ENCODE measurements around the gene SCN10A.

SCN10A gene

GRCh38 chr3:38702231-38702630 lies 113.8 kb downstream of the SCN10A start:
- DNase-seq: no peak
- Histone ChIP-seq H3K14ac (ENCODE audit: low read length in 2 of 2) (no peak overlapping the region), H3K23ac (ENCODE audit: low read length in 2 of 2) (no peak overlapping the region), H3K4me2 (ENCODE audit: low read length, poor library complexity, severe bottlenecking) (no peak overlapping the region), H4K91ac (ENCODE audit: low read length) (no peak overlapping the region), H3K9ac (ENCODE audit: low read length) (no peak overlapping the region), H4K8ac (ENCODE audit: low read length) (no peak overlapping the region), H2BK5ac (ENCODE audit: low read depth, low read length, poor library complexity, severe bottlenecking) (no peak overlapping the region), H2BK15ac (ENCODE audit: low read depth, poor library complexity, severe bottlenecking) (no peak overlapping the region), H2BK120ac (ENCODE audit: low read depth, low read length) (no peak overlapping the region), H3K4me1 (ENCODE audit: control insufficient read depth, insufficient read depth, low read depth, low read length) (no peaks in the 10 kb centered on the region), H3K4me3 (ENCODE audit: insufficient read depth in 1 of 2, low read depth in 1 of 2, low read length in 2 of 2) (no peak overlapping the region), H2AFZ (ENCODE audit: low read depth, low read length) (no peak overlapping the region), H3K36me3 (ENCODE audit: control insufficient read depth in 1 of 2, insufficient read depth in 2 of 2, low read depth in 1 of 2, low read length in 2 of 2) (no peaks in the 10 kb centered on the region), H3K79me1 (replicated peaks; ENCODE audit: low read length, poor library complexity, severe bottlenecking) (no peaks in the 10 kb centered on the region), H2BK12ac (ENCODE audit: low read length in 2 of 2) (no peak overlapping the region), H3K9me3 (ENCODE audit: control insufficient read depth, low read length) (peaks cover 3% of the 10 kb centered on the region), H3K27me3 (ENCODE audit: control insufficient read depth in 1 of 2, insufficient read depth in 1 of 2, low read length in 2 of 2) (peaks cover 2 to 40% of the 10 kb centered on the region in 2 experiments), H3K27ac (ENCODE audit: low read length, poor library complexity, severe bottlenecking) (no peak overlapping the region), H3K18ac (ENCODE audit: low read depth in 1 of 2, low read length in 2 of 2) (no peak overlapping the region), H2AK5ac (ENCODE audit: low read length, severe bottlenecking) (no peak overlapping the region), H3K4ac (ENCODE audit: low read depth in 1 of 2, low read length in 2 of 2) (no peak overlapping the region)
- 60% methylated on average over 3 of the region's 3 CpGs for WGBS

DNA sequence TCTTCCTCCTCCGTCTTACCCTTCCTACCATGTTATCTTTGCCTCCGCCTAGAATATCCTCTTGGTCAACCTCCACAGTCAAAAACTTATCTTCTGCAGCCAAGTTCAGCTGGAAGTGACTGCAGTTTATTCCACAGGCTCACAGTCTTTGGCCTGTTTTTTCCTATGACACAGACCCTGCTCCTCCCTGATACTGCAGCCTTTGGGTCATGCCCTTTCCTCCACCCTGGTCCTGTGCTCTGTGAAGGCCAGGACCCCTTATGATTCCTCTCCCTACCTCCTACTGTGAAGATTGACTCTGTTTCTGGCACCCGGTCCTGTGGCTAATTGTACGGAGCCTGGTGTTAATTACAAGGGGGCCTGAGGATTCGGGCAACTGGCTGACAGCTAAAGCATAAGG lies 117.3 kb downstream of the SCN10A start:
- no peak overlapping the region for H3K4me2 ChIP-seq (ENCODE audit: low read length, poor library complexity, severe bottlenecking)
- no peak overlapping the region for H4K91ac ChIP-seq (ENCODE audit: low read length)
- H3K79me1 ChIP-seq (replicated peaks; ENCODE audit: low read length, poor library complexity, severe bottlenecking): no peaks in the 10 kb centered on the region
- H2BK5ac ChIP-seq (ENCODE audit: low read depth, low read length, poor library complexity, severe bottlenecking): no peak overlapping the region
- no peaks in the 10 kb centered on the region for H3K4me1 ChIP-seq (ENCODE audit: control insufficient read depth, insufficient read depth, low read depth, low read length)
- DNase-seq: no peak
- H2AFZ ChIP-seq (ENCODE audit: low read depth, low read length): no peak overlapping the region
- H2BK12ac ChIP-seq (ENCODE audit: low read length in 2 of 2): no peak overlapping the region
- H2AK5ac ChIP-seq (ENCODE audit: low read length, severe bottlenecking): no peak overlapping the region
- H3K27ac ChIP-seq (ENCODE audit: low read length, poor library complexity, severe bottlenecking): no peak overlapping the region
- H3K4me3 ChIP-seq (ENCODE audit: insufficient read depth in 1 of 2, low read depth in 1 of 2, low read length in 2 of 2): no peak overlapping the region
- 54% methylated on average over 5 of the region's 5 CpGs for WGBS
- no peak overlapping the region for H3K4ac ChIP-seq (ENCODE audit: low read depth in 1 of 2, low read length in 2 of 2)
- H3K18ac ChIP-seq (ENCODE audit: low read depth in 1 of 2, low read length in 2 of 2): no peak overlapping the region
- H4K8ac ChIP-seq (ENCODE audit: low read length): no peak overlapping the region
- no peak overlapping the region for H3K9ac ChIP-seq (ENCODE audit: low read length)
- no peak overlapping the region for H2BK120ac ChIP-seq (ENCODE audit: low read depth, low read length)
- H3K14ac ChIP-seq (ENCODE audit: low read length in 2 of 2): no peak overlapping the region
- no peak overlapping the region for H3K23ac ChIP-seq (ENCODE audit: low read length in 2 of 2)
- H3K9me3 ChIP-seq (ENCODE audit: control insufficient read depth, low read length): peaks cover 3% of the 10 kb centered on the region
- H3K36me3 ChIP-seq (ENCODE audit: control insufficient read depth in 1 of 2, insufficient read depth in 2 of 2, low read depth in 1 of 2, low read length in 2 of 2): no peaks in the 10 kb centered on the region
- peaks cover 0 to 23% of the 10 kb centered on the region in 2 experiments for H3K27me3 ChIP-seq (ENCODE audit: control insufficient read depth in 1 of 2, insufficient read depth in 1 of 2, low read length in 2 of 2)
- H2BK15ac ChIP-seq (ENCODE audit: low read depth, poor library complexity, severe bottlenecking): no peak overlapping the region

DNA sequence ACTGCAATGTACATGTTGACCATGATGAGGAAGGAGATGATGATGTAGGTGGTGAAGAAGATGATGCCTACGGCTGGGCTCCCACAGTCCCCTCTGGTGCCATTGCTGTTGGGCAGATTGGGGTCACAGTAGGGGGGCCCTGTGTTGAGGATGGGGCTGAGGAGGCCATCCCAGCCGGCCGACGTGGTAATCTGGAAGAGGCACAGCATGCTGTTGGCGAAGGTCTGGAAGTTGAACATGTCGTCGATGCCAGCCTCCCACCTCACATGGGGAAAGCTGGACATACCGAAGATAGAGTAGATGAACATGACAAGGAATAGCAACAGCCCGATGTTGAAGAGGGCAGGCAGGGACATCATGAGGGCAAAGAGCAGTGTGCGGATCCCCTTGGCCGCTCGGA lies 118.0 kb downstream of the SCN10A start:
- Histone ChIP-seq H2BK12ac (ENCODE audit: low read length in 2 of 2) (no peak overlapping the region), H3K36me3 (ENCODE audit: control insufficient read depth in 1 of 2, insufficient read depth in 2 of 2, low read depth in 1 of 2, low read length in 2 of 2) (no peaks in the 10 kb centered on the region), H2BK120ac (ENCODE audit: low read depth, low read length) (no peak overlapping the region), H3K23ac (ENCODE audit: low read length in 2 of 2) (no peak overlapping the region), H3K4ac (ENCODE audit: low read depth in 1 of 2, low read length in 2 of 2) (no peak overlapping the region), H3K27me3 (ENCODE audit: control insufficient read depth in 1 of 2, insufficient read depth in 1 of 2, low read length in 2 of 2) (peaks cover 0 to 18% of the 10 kb centered on the region in 2 experiments), H2AK5ac (ENCODE audit: low read length, severe bottlenecking) (no peak overlapping the region), H4K91ac (ENCODE audit: low read length) (no peak overlapping the region), H4K8ac (ENCODE audit: low read length) (no peak overlapping the region), H2AFZ (ENCODE audit: low read depth, low read length) (no peak overlapping the region), H3K4me2 (ENCODE audit: low read length, poor library complexity, severe bottlenecking) (no peak overlapping the region), H3K27ac (ENCODE audit: low read length, poor library complexity, severe bottlenecking) (no peak overlapping the region), H3K18ac (ENCODE audit: low read depth in 1 of 2, low read length in 2 of 2) (no peak overlapping the region), H3K9ac (ENCODE audit: low read length) (no peak overlapping the region), H3K14ac (ENCODE audit: low read length in 2 of 2) (no peak overlapping the region), H3K4me1 (ENCODE audit: control insufficient read depth, insufficient read depth, low read depth, low read length) (no peaks in the 10 kb centered on the region), H3K4me3 (ENCODE audit: insufficient read depth in 1 of 2, low read depth in 1 of 2, low read length in 2 of 2) (no peak overlapping the region), H3K79me1 (replicated peaks; ENCODE audit: low read length, poor library complexity, severe bottlenecking) (no peaks in the 10 kb centered on the region), H3K9me3 (ENCODE audit: control insufficient read depth, low read length) (peaks cover 3% of the 10 kb centered on the region), H2BK15ac (ENCODE audit: low read depth, poor library complexity, severe bottlenecking) (no peak overlapping the region), H2BK5ac (ENCODE audit: low read depth, low read length, poor library complexity, severe bottlenecking) (no peak overlapping the region)
- DNase-seq: no peak
- 92% methylated on average over 12 of the region's 12 CpGs for WGBS

DNA sequence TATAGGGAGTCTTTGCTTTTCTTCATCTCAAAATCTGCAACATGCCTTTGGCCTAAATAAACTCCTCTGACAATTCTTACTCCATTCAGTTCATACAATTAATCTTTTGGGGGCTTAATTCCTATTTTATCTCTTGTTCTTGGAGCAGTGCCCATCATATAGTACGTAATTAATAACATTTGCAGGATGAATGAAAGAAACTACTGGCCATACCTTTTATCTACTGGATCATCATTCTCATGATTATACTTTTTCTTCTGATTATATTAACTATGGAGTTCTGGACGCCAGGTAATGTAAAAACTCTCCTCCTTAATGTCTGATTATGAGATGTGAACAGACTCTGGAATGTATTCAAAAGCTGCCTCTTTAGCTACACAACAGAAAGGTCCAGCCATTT lies 120.0 kb downstream of the SCN10A start:
- H4K8ac ChIP-seq (ENCODE audit: low read length): no peak overlapping the region
- no peaks in the 10 kb centered on the region for H3K79me1 ChIP-seq (replicated peaks; ENCODE audit: low read length, poor library complexity, severe bottlenecking)
- no peaks in the 10 kb centered on the region for H3K4me1 ChIP-seq (ENCODE audit: control insufficient read depth, insufficient read depth, low read depth, low read length)
- H3K14ac ChIP-seq (ENCODE audit: low read length in 2 of 2): no peak overlapping the region
- no peak overlapping the region for H2BK15ac ChIP-seq (ENCODE audit: low read depth, poor library complexity, severe bottlenecking)
- H2BK12ac ChIP-seq (ENCODE audit: low read length in 2 of 2): no peak overlapping the region
- DNase-seq: no peak
- no peak overlapping the region for H3K18ac ChIP-seq (ENCODE audit: low read depth in 1 of 2, low read length in 2 of 2)
- H2BK120ac ChIP-seq (ENCODE audit: low read depth, low read length): no peak overlapping the region
- H3K9me3 ChIP-seq (ENCODE audit: control insufficient read depth, low read length): no peaks in the 10 kb centered on the region
- H3K4ac ChIP-seq (ENCODE audit: low read depth in 1 of 2, low read length in 2 of 2): no peak overlapping the region
- no peak overlapping the region for H3K27ac ChIP-seq (ENCODE audit: low read length, poor library complexity, severe bottlenecking)
- H2AFZ ChIP-seq (ENCODE audit: low read depth, low read length): no peak overlapping the region
- H3K4me2 ChIP-seq (ENCODE audit: low read length, poor library complexity, severe bottlenecking): no peak overlapping the region
- H3K4me3 ChIP-seq (ENCODE audit: insufficient read depth in 1 of 2, low read depth in 1 of 2, low read length in 2 of 2): no peak overlapping the region
- no peak overlapping the region for H2BK5ac ChIP-seq (ENCODE audit: low read depth, low read length, poor library complexity, severe bottlenecking)
- no peak overlapping the region for H4K91ac ChIP-seq (ENCODE audit: low read length)
- H3K27me3 ChIP-seq (ENCODE audit: control insufficient read depth in 1 of 2, insufficient read depth in 1 of 2, low read length in 2 of 2): peaks cover 0 to 3% of the 10 kb centered on the region in 2 experiments
- WGBS: no CpG with 5 or more reads among the region's 2 CpGs
- no peaks in the 10 kb centered on the region for H3K36me3 ChIP-seq (ENCODE audit: control insufficient read depth in 1 of 2, insufficient read depth in 2 of 2, low read depth in 1 of 2, low read length in 2 of 2)
- no peak overlapping the region for H3K23ac ChIP-seq (ENCODE audit: low read length in 2 of 2)
- H3K9ac ChIP-seq (ENCODE audit: low read length): no peak overlapping the region
- H2AK5ac ChIP-seq (ENCODE audit: low read length, severe bottlenecking): no peak overlapping the region
